Spleen (tissue), 11 donors: Measurements from ENCODE around the gene LCA5. TPM values are rescaled to one million over a fixed set of nuclear protein-coding genes. Genes with fewer than 3 reads are reported as not detected.

Experiments
- DNase-seq: peaks from one replicate; pipeline ENCODE4 v3.0.0-alpha.2; 2020
- H3K27ac ChIP-seq, 8 donors: fragments of 200-600 bp; sonication (generic) in 7 of 8; 1 replicate in 4 of 8; 2 replicates in 4 of 8; pipeline versions ENCODE4 v1.5.0 to v1.8.0; 2016 to 2021; ENCODE audit warnings: inconsistent platforms in 4 of 8, mild to moderate bottlenecking in 4 of 8, moderate library complexity in 1 of 8
- H3K27me3 ChIP-seq, 7 donors: fragments of 200-600 bp; sonication (generic) in 6 of 7; replicated peaks in 1 of 7; 1 replicate in 4 of 7; 2 replicates in 3 of 7; pipeline versions ENCODE4 v1.5.0 to v1.8.0; 2016 to 2021; ENCODE audit warnings: inconsistent platforms in 3 of 7, mild to moderate bottlenecking in 1 of 7
- H3K36me3 ChIP-seq, 6 donors: fragments of 200-600 bp; sonication (generic) in 5 of 6; 1 replicate in 4 of 6; 2 replicates in 2 of 6; pipeline versions ENCODE4 v1.5.0 to v1.8.0; 2016 to 2021; ENCODE audit warnings: inconsistent platforms in 2 of 6
- H3K4me1 ChIP-seq, 6 donors: fragments of 200-600 bp; sonication (generic) in 5 of 6; 1 replicate in 3 of 6; 2 replicates in 3 of 6; pipeline versions ENCODE4 v1.5.0 to v1.8.0; 2016 to 2021; ENCODE audit warnings: inconsistent platforms in 3 of 6
- H3K4me3 ChIP-seq, 8 donors: fragments of 200-600 bp; sonication (generic) in 7 of 8; 1 replicate in 4 of 8; 2 replicates in 4 of 8; pipeline versions ENCODE4 v1.5.0 to v1.8.0; 2016 to 2021; ENCODE audit warnings: inconsistent platforms in 4 of 8, mild to moderate bottlenecking in 4 of 8, moderate library complexity in 2 of 8
- H3K9me3 ChIP-seq, 8 donors: fragments of 200-600 bp; sonication (generic) in 7 of 8; 1 replicate in 4 of 8; 2 replicates in 4 of 8; pipeline versions ENCODE4 v1.5.0 to v1.8.0; 2016 to 2021; ENCODE audit warnings: inconsistent platforms in 4 of 8
- POLR2A ChIP-seq, 3 donors: fragments of 450-650 bp; IDR thresholded peaks; one replicate each; pipeline ENCODE4 v1.5.1; 2017; ENCODE audit warnings: antibody characterized with exemption in 3 of 3, mild to moderate bottlenecking in 1 of 3
- POLR2AphosphoS5 ChIP-seq, 3 donors: sonication (generic); formaldehyde crosslinking; IDR thresholded peaks; one replicate each; pipeline ENCODE4 v1.5.1; 2017; ENCODE audit warnings: antibody characterized with exemption in 3 of 3
- WGBS, 5 donors: extraction: QIAGEN DNeasy Blood & Tissue Kit in 3 of 5; methylation state at CpG; one replicate each; pipeline versions ENCODE4 v1.1.5 to v1.1.7; 2013 to 2018; 5-methylcytosine and 5-hydroxymethylcytosine counted together
- intact Hi-C: fragments of 100-400 bp; cut with DNase I; formaldehyde crosslinking; loops from one replicate; pipeline ENCODE4 v1.15.0; 2023; ENCODE audit warnings: low total_unique reads
- polyA plus RNA-seq, 3 donors: library from polyadenylated mRNA; stranded (reverse); fragments of 200-250 nt; gene quantifications; one replicate each; pipeline ENCODE4 v1.2.1, GENCODE V29; 2013
- total RNA-seq, 7 donors: library from RNA; depleted of rRNA in 3 of 7; stranded (reverse); fragments of >200 nt in 3 of 7; fragmentation: NEBNext Ultra II Directional in 4 of 7; extraction: Animal tissue kit (Norgen Biotek cat#: 25700) in 4 of 7; gene quantifications; one replicate each; pipeline versions ENCODE4 v1.1.0 to v1.2.1, GENCODE V29; 2016 to 2021
- TF ChIP-seq, protein P1 (sequence below), 11 experiments: fragments of 200-600 bp in 7 of 11; fragments of 450-650 bp in 4 of 11; sonication (generic) in 4 of 11; IDR thresholded peaks in 8 of 11; conservative IDR thresholded peaks in 3 of 11; 1 replicate in 7 of 11; 2 replicates in 4 of 11; pipeline versions ENCODE4 v1.4.0 to v1.8.0; 2016 to 2021; ENCODE audit warnings: antibody characterized with exemption in 11 of 11, inconsistent platforms in 4 of 11, mild to moderate bottlenecking in 1 of 11
- donor health status: healthy with polysubstance abuse.
- donor health status: DM: no; HTN: no; CAD: no; lungs with moderate emphysema.
- donor health status: DM: no; HTN: no; CAD: no.
- donor health status: Bipolar disorder and iron deficiency.
- donor health status: healthy.
- donor health status: DM: no; HTN: no; CAD: no.
- donor health status: DM: yes; HTN: yes; CAD: no.

The LCA5 gene
- total and polyA plus RNA-seq, 10 donors, result 0.43 to 3.5 (median 2.1) TPM

DNA sequence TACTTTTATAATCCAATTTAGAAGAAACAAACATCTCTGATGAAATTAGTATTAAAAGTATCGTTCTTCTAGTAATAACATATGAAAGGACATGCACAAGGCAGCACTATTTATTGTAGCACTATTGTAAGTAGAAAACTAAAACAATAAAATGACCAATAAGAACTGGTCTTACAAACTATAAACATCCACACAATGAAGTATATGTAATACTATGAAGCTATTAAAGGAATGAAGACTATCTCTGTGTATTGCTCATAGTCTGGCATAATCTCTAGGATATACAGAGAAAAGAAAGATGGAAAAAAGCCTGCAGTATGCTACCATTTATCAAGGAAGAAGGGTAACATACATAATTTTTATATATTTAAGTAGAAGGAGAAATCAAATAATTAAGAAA, 16.7 kb downstream of the LCA5 start:
- H3K27me3 ChIP-seq, result no peaks in the 10 kb centered on the region
- no peaks in the 10 kb centered on the region for H3K4me1 ChIP-seq
- no peak for DNase-seq
- no peak overlapping the region for H3K27ac ChIP-seq
- no peaks in the 10 kb centered on the region for H3K9me3 ChIP-seq
- no peaks in the 10 kb centered on the region for H3K36me3 ChIP-seq
- intact Hi-C loops, result no loop called here
- WGBS, 5 donors, result 77 to 91% (median 90%) methylated on average over 1 of the region's 1 CpG
- TF ChIP-seq POLR2A (IDR thresholded peaks at IDR 0.05), result no peak
- TF ChIP-seq, protein P1, sequence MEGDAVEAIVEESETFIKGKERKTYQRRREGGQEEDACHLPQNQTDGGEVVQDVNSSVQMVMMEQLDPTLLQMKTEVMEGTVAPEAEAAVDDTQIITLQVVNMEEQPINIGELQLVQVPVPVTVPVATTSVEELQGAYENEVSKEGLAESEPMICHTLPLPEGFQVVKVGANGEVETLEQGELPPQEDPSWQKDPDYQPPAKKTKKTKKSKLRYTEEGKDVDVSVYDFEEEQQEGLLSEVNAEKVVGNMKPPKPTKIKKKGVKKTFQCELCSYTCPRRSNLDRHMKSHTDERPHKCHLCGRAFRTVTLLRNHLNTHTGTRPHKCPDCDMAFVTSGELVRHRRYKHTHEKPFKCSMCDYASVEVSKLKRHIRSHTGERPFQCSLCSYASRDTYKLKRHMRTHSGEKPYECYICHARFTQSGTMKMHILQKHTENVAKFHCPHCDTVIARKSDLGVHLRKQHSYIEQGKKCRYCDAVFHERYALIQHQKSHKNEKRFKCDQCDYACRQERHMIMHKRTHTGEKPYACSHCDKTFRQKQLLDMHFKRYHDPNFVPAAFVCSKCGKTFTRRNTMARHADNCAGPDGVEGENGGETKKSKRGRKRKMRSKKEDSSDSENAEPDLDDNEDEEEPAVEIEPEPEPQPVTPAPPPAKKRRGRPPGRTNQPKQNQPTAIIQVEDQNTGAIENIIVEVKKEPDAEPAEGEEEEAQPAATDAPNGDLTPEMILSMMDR (IDR thresholded peaks at IDR 0.05 in 8 of 11, conservative IDR thresholded peaks at IDR 0.05 in 3 of 11), result no peak
- TF ChIP-seq POLR2AphosphoS5 (IDR thresholded peaks at IDR 0.05), result no peak
- H3K4me3 ChIP-seq, result no peak overlapping the region

DNA sequence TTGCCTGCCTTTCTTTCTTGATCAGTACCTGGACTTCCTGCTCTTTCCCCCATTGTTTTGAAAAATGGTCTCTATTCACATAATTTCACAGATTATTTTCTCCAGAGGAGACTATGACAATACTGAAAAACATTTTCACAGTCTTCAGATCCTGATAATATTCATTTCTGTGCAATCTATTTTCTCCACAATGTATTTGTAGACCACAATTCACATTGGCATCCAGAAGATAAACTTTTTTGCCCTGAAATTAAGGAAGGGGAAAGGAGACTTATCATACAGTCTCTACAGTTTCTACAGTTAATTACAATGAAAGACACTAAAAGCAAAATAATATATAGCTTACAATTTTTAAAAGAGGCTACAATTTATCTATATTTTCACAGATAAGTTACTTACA, 18.4 kb downstream of the LCA5 start:
- DNase-seq, result no peak
- no peak overlapping the region for H3K4me3 ChIP-seq
- no peak overlapping the region for H3K27ac ChIP-seq
- no peaks in the 10 kb centered on the region for H3K27me3 ChIP-seq
- H3K36me3 ChIP-seq, result no peaks in the 10 kb centered on the region
- intact Hi-C loops, result no loop called here
- no peaks in the 10 kb centered on the region for H3K4me1 ChIP-seq
- no peak for TF ChIP-seq POLR2A (IDR thresholded peaks at IDR 0.05)
- TF ChIP-seq POLR2AphosphoS5 (IDR thresholded peaks at IDR 0.05), result no peak
- TF ChIP-seq, protein P1 (IDR thresholded peaks at IDR 0.05 in 8 of 11, conservative IDR thresholded peaks at IDR 0.05 in 3 of 11), result no peak
- no peaks in the 10 kb centered on the region for H3K9me3 ChIP-seq

DNA sequence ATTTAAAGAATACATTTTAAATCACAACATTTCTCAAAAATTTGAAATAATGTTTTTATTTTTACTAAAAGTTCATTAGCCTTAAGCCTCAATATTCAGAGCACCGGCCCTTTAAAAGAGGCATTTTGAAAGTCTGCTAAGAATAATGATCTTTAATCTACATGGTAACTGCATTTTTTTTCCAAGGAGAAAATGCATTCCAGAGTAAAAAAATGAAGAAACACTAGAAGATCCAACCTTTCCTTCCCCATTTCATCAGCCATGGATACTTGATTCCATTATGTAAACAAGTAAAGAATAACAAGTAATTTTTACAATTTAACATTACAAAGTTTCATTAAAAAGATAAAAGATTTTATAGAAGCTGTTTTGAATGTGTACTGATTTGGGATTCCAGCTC, 21.8 kb downstream of the LCA5 start:
- intact Hi-C loops, result no loop called here
- no peaks in the 10 kb centered on the region for H3K9me3 ChIP-seq
- no peaks in the 10 kb centered on the region for H3K27me3 ChIP-seq
- no peak for DNase-seq
- TF ChIP-seq POLR2AphosphoS5 (IDR thresholded peaks at IDR 0.05) (no peak), POLR2A (IDR thresholded peaks at IDR 0.05) (no peak)
- TF ChIP-seq, protein P1 (IDR thresholded peaks at IDR 0.05 in 8 of 11, conservative IDR thresholded peaks at IDR 0.05 in 3 of 11), result no peak
- no peaks in the 10 kb centered on the region for H3K4me1 ChIP-seq
- 91 to 100% (median 98%) methylated on average over 1 of the region's 1 CpG for WGBS, 5 donors
- no peaks in the 10 kb centered on the region for H3K36me3 ChIP-seq
- no peak overlapping the region for H3K27ac ChIP-seq
- H3K4me3 ChIP-seq, result no peak overlapping the region

DNA sequence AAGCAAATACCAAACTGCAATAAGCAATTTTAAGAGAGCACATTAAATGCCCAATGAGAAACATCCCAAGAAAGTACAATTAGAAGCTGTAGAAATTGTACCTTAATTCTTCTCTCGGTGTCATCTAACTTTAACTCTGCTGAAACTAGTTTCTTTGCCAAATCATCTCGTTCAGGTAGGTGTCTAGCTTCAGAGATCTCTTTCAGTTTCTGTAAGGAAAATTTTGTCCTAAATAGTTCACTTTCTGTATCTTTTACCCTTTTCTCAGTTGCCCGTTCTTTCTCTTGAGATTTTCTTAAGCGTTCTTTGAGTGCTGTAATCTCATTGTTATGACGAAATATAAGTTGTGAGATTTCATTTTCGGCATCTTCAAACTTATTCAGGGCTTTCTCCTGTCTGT, 24.1 kb downstream of the LCA5 start:
- 76 to 82% (median 77%) methylated on average over 6 of the region's 6 CpGs for WGBS, 5 donors
- Histone ChIP-seq H3K36me3 (no peaks in the 10 kb centered on the region), H3K4me1 (no peaks in the 10 kb centered on the region), H3K27me3 (no peaks in the 10 kb centered on the region), H3K27ac (no peak overlapping the region), H3K4me3 (no peak overlapping the region), H3K9me3 (no peaks in the 10 kb centered on the region)
- intact Hi-C loops, result no loop called here
- TF ChIP-seq POLR2AphosphoS5 (IDR thresholded peaks at IDR 0.05) (no peak), POLR2A (IDR thresholded peaks at IDR 0.05) (no peak)
- TF ChIP-seq, protein P1 (IDR thresholded peaks at IDR 0.05 in 8 of 11, conservative IDR thresholded peaks at IDR 0.05 in 3 of 11), result no peak
- no peak for DNase-seq
